HEK293 (cell line): ENCODE measurements around the gene TEKT5.

ENCODE experiments used
- CTCF ChIA-PET: fragments of 350-600 bp; formaldehyde crosslinking; extraction: SDS; loops from one replicate; lab custom pipeline; 2021; ENCODE audit warnings: antibody characterized with exemption; lab: Yijun Ruan, JAX
- POLR2A ChIA-PET: fragments of 300-600 bp; formaldehyde crosslinking; extraction: SDS; loops from one replicate; lab custom pipeline; 2020; ENCODE audit warnings: antibody characterized with exemption, inconsistent platforms; lab: Yijun Ruan, JAX
- H3K27ac ChIP-seq: fragments of 200-500 bp; sonication (Bioruptor generic); 2 replicates; pipeline ENCODE4 v1.5.1; 2014; ENCODE audit warnings: low read depth, low read length, control low read depth, inconsistent platforms; ENCODE audit errors: extremely low read depth
- H3K36me3 ChIP-seq, 2 experiments: fragments of 200-500 bp in 1 of 2; sonication (Bioruptor generic) in 1 of 2; 1 replicate in 1 of 2; 2 replicates in 1 of 2; pipeline ENCODE4 v1.5.1; 2014 to 2017; ENCODE audit warnings: inconsistent platforms in 2 of 2, low read length in 2 of 2; ENCODE audit not compliant: control insufficient read depth in 2 of 2, insufficient read depth in 1 of 2
- H3K4me1 ChIP-seq: fragments of 200-500 bp; sonication (Bioruptor generic); 2 replicates; pipeline ENCODE4 v1.5.1; 2014; ENCODE audit warnings: mild to moderate bottlenecking, low read length, inconsistent platforms; ENCODE audit not compliant: control insufficient read depth, insufficient read depth
- H3K4me3 ChIP-seq: 2 replicates; pipeline ENCODE4 v1.5.1; 2011; ENCODE audit warnings: low read depth, mild to moderate bottlenecking, control low read depth, low read length, moderate library complexity
- H3K9me3 ChIP-seq: fragments of 200-500 bp; sonication (Bioruptor generic); 2 replicates; pipeline ENCODE4 v1.5.1; 2014; ENCODE audit warnings: low read depth, low read length, inconsistent platforms; ENCODE audit not compliant: control insufficient read depth, insufficient read depth
- CTCF ChIP-seq: fragments of 450-650 bp; formaldehyde crosslinking; IDR thresholded peaks from 2 replicates; pipeline ENCODE4 v1.5.1; 2016; ENCODE audit warnings: missing biosample characterization, missing genetic modification characterization
- GFI1B ChIP-seq: fragments of 450-650 bp; formaldehyde crosslinking; IDR thresholded peaks from 2 replicates; pipeline ENCODE4 v1.5.1; 2016; ENCODE audit warnings: missing biosample characterization, missing genetic modification characterization
- INSM2 ChIP-seq: fragments of 450-650 bp; formaldehyde crosslinking; IDR thresholded peaks from 2 replicates; pipeline ENCODE4 v1.5.1; 2016; ENCODE audit warnings: missing biosample characterization, missing genetic modification characterization
- KLF17 ChIP-seq: fragments of 450-650 bp; formaldehyde crosslinking; IDR thresholded peaks from 2 replicates; pipeline ENCODE4 v1.5.1; 2016; ENCODE audit warnings: missing biosample characterization, missing genetic modification characterization
- MYNN ChIP-seq: fragments of 450-650 bp; formaldehyde crosslinking; IDR thresholded peaks from 2 replicates; pipeline ENCODE4 v1.5.1; 2016; ENCODE audit warnings: missing biosample characterization, missing genetic modification characterization, borderline replicate concordance
- PRDM4 ChIP-seq: fragments of 450-650 bp; formaldehyde crosslinking; IDR thresholded peaks from 2 replicates; pipeline ENCODE4 v1.5.1; 2017; ENCODE audit warnings: missing biosample characterization, missing genetic modification characterization
- REST ChIP-seq: fragments of 450-650 bp; formaldehyde crosslinking; IDR thresholded peaks from 2 replicates; pipeline ENCODE4 v1.5.1; 2016; ENCODE audit warnings: missing biosample characterization, missing genetic modification characterization
- SALL2 ChIP-seq: fragments of 450-650 bp; formaldehyde crosslinking; IDR thresholded peaks from 2 replicates; pipeline ENCODE4 v1.5.0; 2017; ENCODE audit warnings: missing biosample characterization, mild to moderate bottlenecking, missing genetic modification characterization, borderline replicate concordance
- SP3 ChIP-seq: fragments of 450-650 bp; formaldehyde crosslinking; IDR thresholded peaks from 2 replicates; pipeline ENCODE4 v1.5.1; 2016; ENCODE audit warnings: missing biosample characterization, missing genetic modification characterization
- ZBTB21 ChIP-seq: fragments of 450-650 bp; formaldehyde crosslinking; IDR thresholded peaks from 2 replicates; pipeline ENCODE4 v1.5.1; 2017; ENCODE audit warnings: missing biosample characterization, missing genetic modification characterization
- ZEB2 ChIP-seq: fragments of 450-650 bp; formaldehyde crosslinking; IDR thresholded peaks from 2 replicates; pipeline ENCODE4 v1.5.1; 2016; ENCODE audit warnings: missing biosample characterization, missing genetic modification characterization
- ZFP37 ChIP-seq: fragments of 450-650 bp; formaldehyde crosslinking; IDR thresholded peaks from 2 replicates; pipeline ENCODE4 v1.5.1; 2016; ENCODE audit warnings: missing biosample characterization, missing genetic modification characterization
- ZNF157 ChIP-seq: fragments of 450-650 bp; formaldehyde crosslinking; IDR thresholded peaks from 2 replicates; pipeline ENCODE4 v1.5.1; 2016; ENCODE audit warnings: missing biosample characterization, missing genetic modification characterization
- ZNF2 ChIP-seq: fragments of 450-650 bp; formaldehyde crosslinking; IDR thresholded peaks from 2 replicates; pipeline ENCODE4 v1.5.1; 2016; ENCODE audit warnings: missing biosample characterization, missing genetic modification characterization
- ZNF221 ChIP-seq: fragments of 450-650 bp; formaldehyde crosslinking; IDR thresholded peaks from 2 replicates; pipeline ENCODE4 v1.5.1; 2017; ENCODE audit warnings: missing biosample characterization, missing genetic modification characterization, borderline replicate concordance
- ZNF239 ChIP-seq: fragments of 450-650 bp; formaldehyde crosslinking; IDR thresholded peaks from 2 replicates; pipeline ENCODE4 v1.5.1; 2016; ENCODE audit warnings: missing biosample characterization, missing genetic modification characterization
- ZNF311 ChIP-seq: fragments of 450-650 bp; formaldehyde crosslinking; IDR thresholded peaks from 2 replicates; pipeline ENCODE4 v1.5.1; 2017; ENCODE audit warnings: missing biosample characterization, missing genetic modification characterization, borderline replicate concordance
- ZNF404 ChIP-seq: fragments of 450-650 bp; formaldehyde crosslinking; IDR thresholded peaks from 2 replicates; pipeline ENCODE4 v1.5.1; 2017; ENCODE audit warnings: missing biosample characterization, missing genetic modification characterization
- ZNF596 ChIP-seq: fragments of 450-650 bp; IDR thresholded peaks from 2 replicates; pipeline ENCODE4 v1.5.0; 2018; ENCODE audit warnings: missing biosample characterization, mild to moderate bottlenecking, missing genetic modification characterization, moderate library complexity
- ZNF626 ChIP-seq: fragments of 450-650 bp; sonication (Bioruptor Pico); formaldehyde crosslinking; IDR thresholded peaks from 2 replicates; pipeline ENCODE4 v1.5.1; 2018; ENCODE audit warnings: missing biosample characterization, missing genetic modification characterization, inconsistent platforms
- ZNF658 ChIP-seq: fragments of 450-650 bp; formaldehyde crosslinking; IDR thresholded peaks from 2 replicates; pipeline ENCODE4; 2016; ENCODE audit warnings: missing biosample characterization, missing genetic modification characterization
- ZNF670 ChIP-seq: fragments of 450-650 bp; formaldehyde crosslinking; IDR thresholded peaks from 2 replicates; pipeline ENCODE4 v1.5.1; 2016; ENCODE audit warnings: missing biosample characterization, missing genetic modification characterization, low read depth
- ZNF677 ChIP-seq: fragments of 450-650 bp; IDR thresholded peaks from 2 replicates; pipeline ENCODE4 v1.5.0; 2018; ENCODE audit warnings: missing biosample characterization, mild to moderate bottlenecking, missing genetic modification characterization, moderate library complexity

TEKT5 gene

GRCh38 chr16:10646581-10647263 lies 48.0 kb downstream of the TEKT5 start (continued):
- no peak for TF ChIP-seq ZNF311 (tag by site-specific recombination)
- TF ChIP-seq ZNF677 (tag by site-specific recombination) = no peak
- no peak for TF ChIP-seq ZNF157 (tag by site-specific recombination)
- no peak for TF ChIP-seq INSM2 (tag by site-specific recombination)
- no peak for TF ChIP-seq ZNF670 (tag by site-specific recombination)
- TF ChIP-seq ZFP37 (tag by site-specific recombination) = no peak
- TF ChIP-seq SP3 = no peak
- TF ChIP-seq, all 188 proteins: peak for 0

GRCh38 chr16:10646228-10646580 lies 48.5 kb downstream of the TEKT5 start:
- no peak overlapping the region for H3K4me3 ChIP-seq
- no peak for TF ChIP-seq ZNF626 (tag by site-specific recombination)
- no peak for TF ChIP-seq KLF17 (tag by site-specific recombination)
- no peak for TF ChIP-seq SALL2 (tag by site-specific recombination)
- TF ChIP-seq GFI1B (tag by site-specific recombination) = no peak
- no peak for TF ChIP-seq ZNF239 (tag by site-specific recombination)
- TF ChIP-seq CTCF = no peak
- TF ChIP-seq ZNF2 (tag by site-specific recombination) = no peak
- no peak for TF ChIP-seq ZNF596 (tag by site-specific recombination)
- TF ChIP-seq ZNF658 (tag by site-specific recombination) = no peak
- no peak for TF ChIP-seq ZEB2 (tag by site-specific recombination)
- TF ChIP-seq PRDM4 (tag by site-specific recombination) = no peak
- no peak for TF ChIP-seq ZBTB21 (tag by site-specific recombination)
- no peak for TF ChIP-seq MYNN
- TF ChIP-seq REST (tag by site-specific recombination) = no peak
- no peak for TF ChIP-seq ZNF404 (tag by site-specific recombination)
- TF ChIP-seq ZNF221 (tag by site-specific recombination) = no peak
- CTCF ChIA-PET = interaction anchor here (0.5 to 0.7 kb wide), 2 partner anchors 97 to 489 kb away, joined by 3 to 5 read pairs; partner anchors contain the start of gene NUBP1
- H3K36me3 ChIP-seq = no peaks in the 10 kb centered on the region
- H3K27ac ChIP-seq = no peak overlapping the region
- no peaks in the 10 kb centered on the region for H3K4me1 ChIP-seq
- H3K9me3 ChIP-seq = no peaks in the 10 kb centered on the region
- POLR2A ChIA-PET = no interaction called here
